HCT116 (cell line): ENCODE measurements around the gene KAZN.

ENCODE experiments used
- CTCF ChIP-seq, 3 experiments: fragments of 200-600 bp in 1 of 3; sonication (generic) in 1 of 3; IDR thresholded peaks in 2 of 3; conservative IDR thresholded peaks in 1 of 3; 2 replicates each; pipeline ENCODE4 v1.5.1; 2012 to 2017; ENCODE audit warnings: low read depth in 2 of 3, low read length in 2 of 3, antibody characterized with exemption in 1 of 3, borderline replicate concordance in 1 of 3, control low read depth in 1 of 3, mild to moderate bottlenecking in 1 of 3, mixed read lengths in 1 of 3, mixed run types in 1 of 3, moderate library complexity in 1 of 3; ENCODE audit not compliant: insufficient read depth in 1 of 3
- EZH2 ChIP-seq: fragments of 200-600 bp; sonication (generic); IDR thresholded peaks from 2 replicates; pipeline ENCODE4 v1.6.1; 2017; ENCODE audit warnings: antibody characterized with exemption, mixed run types
- POLR2A ChIP-seq: IDR thresholded peaks from 2 replicates; pipeline ENCODE4 v1.7.0; 2011; ENCODE audit warnings: borderline replicate concordance; ENCODE audit not compliant: insufficient read depth, insufficient read length; ENCODE audit errors: extremely low read depth
- POLR2AphosphoS5 ChIP-seq: IDR thresholded peaks from 2 replicates; pipeline ENCODE4 v1.6.1; 2011; ENCODE audit warnings: mild to moderate bottlenecking, low read depth, low read length, moderate library complexity

GRCh38 chr1:15043934-15044333 is 445.4 kb downstream of the KAZN start:
- TF ChIP-seq POLR2AphosphoS5, result no peak
- no peak for TF ChIP-seq CTCF (IDR thresholded peaks at IDR 0.05 in 2 of 3, conservative IDR thresholded peaks at IDR 0.05 in 1 of 3; ENCODE audit: borderline replicate concordance in 1 of 3, insufficient read depth in 1 of 3, low read depth in 2 of 3, low read length in 2 of 3)
- TF ChIP-seq POLR2A, result no peak
- no peak for TF ChIP-seq EZH2
